Neutrophil (primary cell): ENCODE data around the gene EPHA10.
"Not testable (repeated sequence)": the region's sequence is repeated elsewhere in the genome, so short reads cannot be mapped to it uniquely, and the experiment has no call there.

Experiments used
- H3K27ac ChIP-seq: fragments of 200-600 bp; sonication (generic); 2 replicates; pipeline ENCODE4 v1.5.1; 2016; ENCODE audit warnings: mild to moderate bottlenecking, moderate library complexity
- H3K27me3 ChIP-seq: fragments of 200-600 bp; sonication (generic); 2 replicates; pipeline ENCODE4 v1.6.0; 2016; ENCODE audit warnings: mild to moderate bottlenecking
- H3K36me3 ChIP-seq: fragments of 200-600 bp; sonication (generic); 2 replicates; pipeline ENCODE4 v1.5.1; 2017
- H3K4me1 ChIP-seq, 2 experiments: fragments of 200-600 bp in 1 of 2; sonication (generic) in 1 of 2; 1 replicate in 1 of 2; 2 replicates in 1 of 2; pipeline versions ENCODE4 v1.5.1 to v1.6.1; 2013 to 2016; ENCODE audit warnings: low read depth in 1 of 2, low read length in 1 of 2, mild to moderate bottlenecking in 1 of 2, moderate library complexity in 1 of 2; ENCODE audit not compliant: control insufficient read depth in 1 of 2, insufficient read depth in 1 of 2
- H3K4me3 ChIP-seq, 2 experiments: fragments of 200-600 bp in 1 of 2; sonication (generic) in 1 of 2; 1 replicate in 1 of 2; 2 replicates in 1 of 2; pipeline ENCODE4 v1.5.1; 2013 to 2016; ENCODE audit warnings: low read depth in 1 of 2, low read length in 1 of 2, mild to moderate bottlenecking in 1 of 2, moderate library complexity in 1 of 2
- H3K9me3 ChIP-seq: fragments of 200-600 bp; sonication (generic); 2 replicates; pipeline ENCODE4 v1.5.1; 2016
- CTCF ChIP-seq: fragments of 200-600 bp; sonication (generic); IDR thresholded peaks from 2 replicates; pipeline ENCODE4 v1.5.1; 2016; ENCODE audit warnings: antibody characterized with exemption

Gene EPHA10

GRCh38 chr1:37688926-37689325, 76.0 kb downstream of the EPHA10 start:
- no peak for TF ChIP-seq CTCF
- Histone ChIP-seq H3K4me1 (peaks cover 33% of the 10 kb centered on the region in 2 experiments), H3K27me3 (no peaks in the 10 kb centered on the region), H3K9me3 (no peaks in the 10 kb centered on the region), H3K36me3 (peaks cover 16% of the 10 kb centered on the region), H3K27ac (no peak overlapping the region), H3K4me3 (no peak overlapping the region)

- Histone ChIP-seq H3K36me3 (peaks cover 24% of the 10 kb centered on the region), H3K4me1 (peaks cover 28 to 31% of the 10 kb centered on the region in 2 experiments)
- not testable (repeated sequence) for H3K27ac ChIP-seq, H3K9me3 ChIP-seq, H3K27me3 ChIP-seq, H3K4me3 ChIP-seq
These were observed 77.2 kb downstream of the EPHA10 start for GRCh38 chr1:37687764-37688163.

DNA sequence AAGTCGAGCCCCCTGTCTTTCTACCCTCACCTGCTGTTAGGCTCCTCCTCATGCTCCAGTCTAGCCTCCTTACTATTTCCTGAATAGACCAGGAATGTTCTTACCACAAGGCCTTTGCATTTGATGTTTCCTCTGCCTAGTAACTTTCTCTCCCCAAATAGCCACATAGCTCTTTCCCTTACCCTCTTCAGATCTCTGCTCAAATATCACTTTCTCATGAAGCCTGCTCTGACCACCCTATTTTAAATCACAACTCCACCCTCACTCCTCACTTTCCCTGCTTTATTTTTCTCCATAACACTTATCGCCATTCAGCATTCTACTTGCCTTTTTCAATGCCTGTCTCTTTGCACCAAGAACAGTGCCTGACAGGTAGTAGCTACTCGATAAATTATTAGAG, 79.2 kb downstream of the EPHA10 start:
- H3K27me3 ChIP-seq = no peaks in the 10 kb centered on the region
- peaks cover 16 to 17% of the 10 kb centered on the region in 2 experiments for H3K4me1 ChIP-seq
- H3K27ac ChIP-seq = no peak overlapping the region
- TF ChIP-seq CTCF = no peak
- no peaks in the 10 kb centered on the region for H3K9me3 ChIP-seq
- H3K36me3 ChIP-seq = peaks cover 24% of the 10 kb centered on the region
- no peak overlapping the region for H3K4me3 ChIP-seq

GRCh38 chr1:37684182-37684581, 80.7 kb downstream of the EPHA10 start:
- not testable (repeated sequence) for H3K4me1 ChIP-seq, H3K9me3 ChIP-seq, H3K27me3 ChIP-seq, H3K27ac ChIP-seq, H3K4me3 ChIP-seq
- peaks cover 24% of the 10 kb centered on the region for H3K36me3 ChIP-seq

- no peaks in the 10 kb centered on the region for H3K9me3 ChIP-seq
- peak; percentile 91 for TF ChIP-seq CTCF
- peaks cover 24% of the 10 kb centered on the region for H3K36me3 ChIP-seq
- H3K4me1 ChIP-seq = peaks cover 4 to 5% of the 10 kb centered on the region in 2 experiments
- no peak overlapping the region for H3K4me3 ChIP-seq
- H3K27ac ChIP-seq = peak overlapping the region; percentile 40
- H3K27me3 ChIP-seq = no peaks in the 10 kb centered on the region
These were observed 82.5 kb downstream of the EPHA10 start for GRCh38 chr1:37682334-37682987.

DNA sequence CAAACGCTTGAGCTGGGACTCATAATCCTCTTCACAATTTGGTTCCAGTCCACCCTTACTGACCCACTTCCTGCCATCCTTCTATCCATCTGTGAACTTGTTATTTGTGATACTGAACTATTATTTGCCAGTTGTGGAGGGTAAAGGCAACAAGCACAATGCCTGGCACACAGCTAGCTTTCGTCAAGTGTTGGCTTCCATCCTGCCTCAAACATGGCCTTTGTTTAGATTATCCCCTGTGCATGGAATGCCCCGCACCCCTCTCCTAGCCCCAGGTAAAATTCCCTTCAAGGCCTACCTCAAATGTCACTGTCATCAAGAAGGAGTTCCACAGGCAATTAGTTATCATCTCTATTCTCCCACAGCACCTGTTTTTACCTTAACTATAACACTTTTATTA, 84.0 kb downstream of the EPHA10 start:
- no peaks in the 10 kb centered on the region for H3K9me3 ChIP-seq
- no peak overlapping the region for H3K27ac ChIP-seq
- H3K4me3 ChIP-seq = no peak overlapping the region
- no peak for TF ChIP-seq CTCF
- peaks cover 4 to 5% of the 10 kb centered on the region in 2 experiments for H3K4me1 ChIP-seq
- peaks cover 7% of the 10 kb centered on the region for H3K27me3 ChIP-seq
- peaks cover 17% of the 10 kb centered on the region for H3K36me3 ChIP-seq
